Right forelimb (tissue), 1 donor: ENCODE results near the gene PLCB1.

Experiments used
- DNase-seq: peaks from one replicate; pipeline ENCODE4 v3.0.0-alpha.2; 2018

PLCB1 gene

DNA sequence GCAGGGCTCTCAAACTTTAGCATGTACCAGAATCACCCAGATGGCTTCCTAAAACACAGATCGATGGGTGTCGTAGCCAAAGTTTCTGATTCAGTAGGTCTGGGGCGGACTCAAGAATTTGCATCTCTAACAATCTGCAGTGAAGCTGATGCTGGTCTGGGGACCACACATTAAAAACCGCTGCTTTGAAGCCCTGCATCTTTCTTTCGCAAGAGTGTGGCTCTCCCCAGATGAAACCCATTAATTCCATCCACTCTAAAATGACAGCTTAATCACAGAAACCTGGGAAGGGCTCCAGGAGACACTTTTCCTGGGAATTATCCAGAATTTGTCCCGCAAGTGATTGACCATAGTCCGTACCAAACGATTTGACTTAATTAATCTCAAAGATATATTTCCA lies 617.0 kb downstream of the PLCB1 start:
- no peak for DNase-seq

DNA sequence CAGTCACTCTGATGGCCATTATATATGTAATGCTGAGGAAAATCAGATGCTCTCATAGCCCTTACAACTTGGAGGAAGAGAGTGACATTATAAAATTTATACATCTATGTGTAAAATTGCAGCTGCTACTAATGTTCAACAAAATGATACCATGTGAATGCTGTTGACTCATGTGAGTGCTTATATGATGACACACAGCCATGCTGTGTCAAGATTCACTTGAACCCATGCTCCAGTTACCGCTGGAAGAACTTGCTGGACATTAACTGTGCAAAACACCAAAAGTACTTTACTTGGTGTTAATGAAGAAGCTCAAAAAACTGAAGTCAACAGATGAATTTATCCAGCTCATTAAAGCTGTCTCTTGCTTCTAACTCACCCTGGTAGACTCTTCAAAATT lies 617.9 kb downstream of the PLCB1 start:
- no peak for DNase-seq

DNA sequence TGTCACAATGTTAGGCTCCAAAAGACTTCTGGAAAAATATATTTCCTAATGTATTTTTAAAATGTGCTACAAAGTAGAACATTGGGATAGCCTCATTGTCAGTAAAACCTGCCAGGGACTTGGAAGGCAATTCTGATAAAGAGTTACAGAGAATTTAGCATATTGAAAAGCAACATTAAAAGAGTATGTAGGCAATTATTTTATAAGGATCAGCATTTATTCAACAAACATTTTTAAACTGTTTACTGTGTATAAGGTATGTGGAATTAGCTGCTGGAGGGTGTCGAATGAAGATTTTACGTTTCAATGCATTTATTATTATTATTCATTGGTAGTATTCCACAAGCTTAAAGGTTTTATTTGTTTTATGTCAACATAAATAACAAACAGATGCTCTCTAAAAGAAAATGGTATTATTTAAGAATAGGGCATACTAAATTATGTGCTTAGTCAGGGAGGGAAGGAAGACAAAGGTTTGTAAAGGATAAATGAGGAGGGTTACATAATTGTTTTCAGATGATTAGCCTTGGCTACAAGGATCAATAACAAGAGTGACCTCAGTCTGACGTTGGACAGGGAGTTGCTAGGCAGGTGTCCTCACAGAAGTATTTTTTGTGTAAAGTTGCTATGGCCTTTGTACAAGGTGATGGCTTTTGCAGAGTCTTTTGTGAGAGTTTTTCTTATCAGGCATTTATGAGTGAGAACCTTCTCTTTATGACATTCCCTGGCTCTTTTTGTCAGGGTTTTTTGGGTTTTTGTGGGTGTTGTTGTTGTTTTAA lies 623.5 kb downstream of the PLCB1 start:
- no peak for DNase-seq

DNA sequence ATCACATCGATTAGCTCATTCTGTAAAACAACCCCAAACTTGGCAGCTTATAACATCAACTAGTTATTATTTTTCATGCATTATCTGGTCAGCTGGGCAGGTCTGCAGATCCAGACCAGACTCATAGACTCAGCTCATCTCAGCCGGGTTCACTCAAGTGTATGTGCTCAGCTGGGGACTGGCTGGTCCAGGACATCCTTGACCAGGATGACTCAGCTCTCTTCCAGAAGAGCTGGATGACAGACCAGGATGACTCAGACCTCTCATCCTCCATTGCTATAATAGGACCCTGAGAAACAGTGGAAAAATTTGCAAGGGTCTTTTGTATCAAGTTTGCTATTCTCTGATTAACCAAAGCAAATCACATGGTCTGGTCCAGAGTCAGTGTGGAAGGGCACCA lies 624.3 kb downstream of the PLCB1 start:
- no peak for DNase-seq

DNA sequence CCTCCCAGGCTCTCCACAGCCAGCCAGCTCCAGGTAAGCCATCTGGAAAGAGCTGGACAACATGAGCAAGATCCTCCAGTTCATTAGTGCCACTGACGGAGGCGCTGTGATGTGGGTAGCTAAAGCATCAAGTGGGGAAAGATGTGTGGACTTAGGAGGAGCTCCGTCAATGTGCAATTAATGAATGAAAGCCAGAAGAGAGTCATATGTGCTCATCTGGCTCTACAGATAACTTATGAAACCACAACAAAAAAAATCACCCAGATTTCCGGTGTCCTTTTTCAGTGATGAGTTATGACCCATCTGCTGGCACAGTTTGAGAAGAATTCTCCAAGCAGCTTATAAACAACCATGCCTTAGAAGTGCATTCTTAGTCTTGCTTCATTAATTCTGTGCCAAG lies 625.1 kb downstream of the PLCB1 start:
- DNase-seq = no peak

DNA sequence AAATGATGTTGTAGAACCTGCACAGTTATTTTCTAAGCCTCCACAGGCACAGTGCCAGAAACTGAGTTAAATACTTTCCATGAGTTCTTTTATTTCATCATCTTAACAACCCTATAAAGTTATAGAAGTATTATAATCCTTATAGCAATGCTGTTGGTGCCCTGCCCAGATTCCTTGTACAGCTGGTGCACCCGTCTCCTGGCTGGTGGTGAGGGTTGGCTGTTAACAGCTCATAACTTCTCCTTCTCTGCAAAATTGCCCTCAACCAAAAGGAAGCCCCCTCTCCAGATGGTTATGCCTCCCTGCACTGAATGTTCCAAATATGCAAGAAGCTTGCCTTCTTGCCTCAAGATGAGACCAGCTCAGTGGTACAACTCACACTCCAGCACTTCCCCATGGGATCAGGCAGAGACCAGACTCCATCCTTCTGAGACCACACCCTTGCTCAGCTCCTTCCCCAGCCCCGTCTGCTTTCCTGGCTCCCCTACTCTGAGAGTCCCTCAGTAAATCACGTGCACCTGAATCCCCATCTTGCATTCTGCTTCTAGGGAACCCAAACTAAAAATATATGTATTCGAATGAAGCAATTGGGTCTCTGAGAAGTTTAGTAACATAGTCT lies 632.4 kb downstream of the PLCB1 start:
- DNase-seq = no peak

DNA sequence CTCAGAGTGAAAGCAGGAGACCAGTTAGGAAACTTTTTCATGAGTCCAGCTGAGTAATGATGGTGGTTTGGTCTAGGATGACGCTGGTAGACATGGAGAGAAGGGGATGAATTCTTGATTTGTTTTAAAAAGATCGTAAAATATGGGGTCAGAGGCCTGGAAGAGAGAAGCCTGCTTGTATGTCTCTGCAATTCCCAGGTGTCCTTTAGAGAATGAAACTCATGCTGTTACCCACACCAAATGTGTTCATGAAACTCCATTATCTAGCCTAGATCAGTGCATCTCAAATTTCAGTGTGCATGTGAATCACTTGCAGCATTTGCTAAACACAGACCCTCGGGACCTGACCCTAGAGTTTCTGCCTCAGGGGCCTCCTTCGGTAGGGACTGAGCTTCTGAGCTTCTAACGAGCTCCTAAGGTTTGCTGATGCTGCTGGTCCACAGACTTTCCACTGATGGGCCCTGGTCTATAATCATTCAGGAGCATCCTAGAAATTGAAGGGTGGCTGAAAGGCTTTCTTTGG lies 634.9 kb downstream of the PLCB1 start:
- DNase-seq = no peak

DNA sequence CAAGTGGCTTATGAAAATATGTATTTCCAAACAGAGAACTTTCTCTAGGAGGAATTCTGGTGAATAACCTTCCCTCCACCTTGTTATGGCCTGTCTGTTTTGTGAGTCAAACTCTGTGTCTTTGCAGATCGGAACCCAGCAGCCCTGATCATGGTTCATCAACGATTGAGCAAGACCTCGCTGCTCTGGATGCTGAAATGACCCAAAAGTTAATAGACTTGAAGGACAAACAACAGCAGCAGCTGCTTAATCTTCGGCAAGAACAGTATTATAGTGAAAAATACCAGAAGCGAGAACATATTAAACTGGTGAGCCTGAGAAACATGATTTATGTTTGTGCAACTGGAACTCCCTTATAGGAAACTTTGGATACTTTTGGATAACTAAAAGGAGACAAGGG lies 642.3 kb downstream of the PLCB1 start:
- DNase-seq = no peak

DNA sequence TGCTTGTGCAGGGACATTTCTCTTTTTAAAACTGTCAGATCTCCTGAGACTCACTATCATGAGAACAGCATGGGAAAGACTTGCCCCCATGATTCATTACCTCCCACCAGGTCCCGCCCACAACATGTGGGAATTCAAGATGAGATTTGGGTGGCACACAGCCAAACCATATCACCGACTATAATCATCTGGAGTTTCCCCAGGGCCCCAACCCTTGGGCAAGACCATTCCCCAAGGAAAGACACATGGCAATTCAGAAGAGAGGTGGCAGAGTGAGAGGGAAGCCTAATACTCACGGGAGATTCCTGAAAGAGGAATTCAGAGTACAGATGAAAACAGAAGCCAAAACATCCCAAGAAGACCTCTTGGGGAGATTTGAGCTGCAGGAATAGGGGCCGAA lies 645.8 kb downstream of the PLCB1 start:
- no peak for DNase-seq

DNA sequence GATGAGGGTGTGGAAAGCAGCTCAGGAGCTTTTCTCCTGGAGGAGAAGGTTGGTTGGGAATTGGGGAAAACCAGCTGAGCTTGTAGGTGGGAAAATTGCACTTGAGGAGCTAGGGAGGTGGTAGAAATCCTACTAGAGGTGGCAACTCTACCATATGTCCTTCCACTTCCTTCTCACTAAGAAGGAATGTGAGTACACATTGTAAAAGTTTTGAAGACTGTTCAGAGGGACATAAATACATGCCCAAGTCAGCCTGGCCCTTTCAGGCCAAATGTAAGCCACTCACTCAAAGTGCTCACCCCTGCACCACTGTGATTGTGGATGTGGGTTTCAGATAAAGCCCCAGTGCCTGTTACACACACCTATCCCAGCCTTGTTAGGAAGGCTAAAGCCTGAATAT lies 646.3 kb downstream of the PLCB1 start:
- DNase-seq = no peak

DNA sequence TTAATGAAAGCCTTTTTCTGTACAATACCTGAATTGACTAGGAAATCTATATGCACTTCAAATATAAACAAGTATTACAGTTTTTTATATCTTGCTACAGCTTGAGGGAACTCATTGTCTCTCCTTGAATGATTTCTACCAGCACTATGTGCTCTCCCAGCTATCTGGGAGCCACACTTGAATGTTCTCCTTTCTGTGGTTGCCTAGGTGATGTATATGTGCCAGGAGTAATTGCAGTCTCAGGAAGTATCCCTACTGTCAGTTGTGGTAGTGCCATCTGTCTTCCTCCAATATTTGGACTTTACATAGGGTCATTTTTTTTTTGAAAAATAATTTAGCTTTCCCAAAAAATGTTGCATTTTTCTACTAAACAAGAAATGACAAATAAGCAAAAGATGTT lies 648.8 kb downstream of the PLCB1 start:
- DNase-seq = no peak

DNA sequence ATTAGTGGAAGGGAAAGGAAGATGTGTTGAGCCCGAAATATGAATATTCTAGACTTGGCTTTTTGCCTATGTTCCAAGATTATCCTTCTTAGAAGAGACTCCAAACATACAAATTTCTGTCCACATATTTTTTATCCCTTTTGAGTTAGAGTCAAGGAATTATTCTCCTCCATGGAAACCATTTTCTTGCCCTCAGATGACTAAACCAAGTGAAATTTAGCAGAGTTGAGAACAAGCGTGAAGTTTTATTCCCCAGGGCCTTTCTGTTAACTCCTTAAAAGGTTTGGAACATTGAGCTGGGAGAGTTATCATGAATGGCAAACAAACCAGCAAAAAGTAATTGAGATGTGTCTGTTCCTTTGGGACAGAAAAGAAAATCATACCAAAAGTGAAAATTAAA lies 650.7 kb downstream of the PLCB1 start:
- DNase-seq = no peak

DNA sequence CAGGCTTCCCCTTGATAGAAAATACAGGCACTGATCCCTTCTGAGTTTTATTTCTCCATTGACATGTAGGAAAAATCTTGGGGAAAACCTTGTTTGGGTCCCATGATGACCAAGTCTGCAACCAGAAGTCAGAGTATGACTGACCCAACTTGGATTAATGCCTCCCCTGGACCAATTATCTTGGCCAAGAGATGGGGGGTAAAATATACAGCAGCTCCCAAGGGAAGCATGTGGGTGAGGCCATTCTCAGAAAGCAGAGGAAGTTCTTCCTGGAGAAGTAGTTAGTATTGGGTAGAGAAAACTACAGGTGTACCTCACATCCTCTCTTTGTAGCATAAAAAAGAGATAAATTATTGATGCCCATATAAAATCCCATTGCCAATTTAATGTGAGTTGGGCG lies 651.7 kb downstream of the PLCB1 start:
- no peak for DNase-seq

DNA sequence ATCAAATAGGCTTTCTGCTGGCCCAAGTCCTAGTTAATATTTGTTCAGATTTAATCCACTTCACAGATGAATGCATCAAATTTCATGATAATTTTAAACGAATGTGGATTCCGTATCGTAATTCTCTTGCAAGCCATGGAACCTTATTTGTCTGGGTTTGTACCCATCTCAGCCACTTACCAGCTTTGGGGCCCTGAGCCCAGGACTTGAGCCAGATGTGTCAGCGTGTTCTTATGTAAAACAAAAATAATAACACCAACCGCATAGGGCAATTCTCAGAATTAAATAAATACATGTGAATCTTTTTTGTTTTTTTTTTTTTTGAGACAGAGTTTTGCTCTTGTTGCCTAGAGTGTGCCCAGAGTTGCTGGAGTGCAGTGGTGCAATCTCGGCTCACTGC lies 654.3 kb downstream of the PLCB1 start:
- DNase-seq = no peak

DNA sequence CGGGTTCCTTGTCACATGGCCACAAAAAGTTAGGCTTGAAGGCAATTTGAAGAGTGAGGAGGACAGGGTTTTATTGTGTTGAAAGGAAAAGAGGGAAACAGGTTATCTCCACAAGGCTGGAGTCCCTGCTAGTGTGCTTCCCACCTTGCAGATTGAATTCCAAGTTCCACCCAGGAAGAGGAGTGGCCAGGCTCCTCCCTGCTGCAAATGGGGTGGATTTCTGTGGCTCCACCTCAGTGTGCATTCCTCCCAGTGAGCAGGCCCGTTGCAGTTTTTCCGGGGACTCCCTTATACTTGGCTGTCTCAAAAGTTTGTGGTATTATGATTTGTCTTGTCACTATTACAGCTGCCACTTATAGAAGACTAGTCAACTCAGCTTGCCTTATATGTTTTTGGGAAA lies 655.0 kb downstream of the PLCB1 start:
- DNase-seq = no peak

DNA sequence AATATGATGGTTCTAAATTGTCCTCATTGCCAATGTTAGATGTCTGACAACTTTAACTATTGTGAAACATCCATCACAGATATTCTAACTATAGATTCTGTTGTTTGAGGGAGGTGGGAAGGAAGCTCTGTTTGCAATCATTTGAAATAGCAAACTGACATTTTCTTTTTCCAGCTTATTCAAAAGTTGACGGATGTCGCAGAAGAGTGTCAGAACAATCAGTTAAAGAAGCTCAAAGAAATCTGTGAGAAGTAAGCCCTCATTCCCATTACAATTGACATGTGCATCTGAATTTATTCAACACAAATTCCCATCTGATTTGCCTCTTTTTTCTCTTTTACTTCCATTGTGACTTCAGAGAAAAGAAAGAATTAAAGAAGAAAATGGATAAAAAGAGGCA lies 656.2 kb downstream of the PLCB1 start:
- DNase-seq = no peak

DNA sequence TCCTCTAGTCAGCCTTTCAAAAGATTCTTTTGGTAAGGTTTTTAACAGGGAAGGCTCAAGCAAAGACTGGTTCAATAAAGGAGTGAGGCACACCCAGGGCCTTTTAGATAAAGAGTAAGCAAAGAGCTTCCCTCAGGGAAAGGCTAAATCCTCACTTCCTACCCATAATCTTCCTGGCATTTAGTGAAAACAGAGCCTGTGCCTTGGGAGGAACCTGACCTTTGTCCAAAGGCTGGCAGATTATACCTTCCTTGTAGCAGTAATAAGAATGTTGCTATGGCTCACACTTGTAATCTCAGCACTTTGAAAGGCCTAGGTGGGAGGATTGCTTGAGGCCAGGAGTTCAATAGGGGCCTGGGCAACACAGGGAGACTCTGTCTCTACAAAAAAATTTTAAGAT lies 656.8 kb downstream of the PLCB1 start:
- DNase-seq = no peak

DNA sequence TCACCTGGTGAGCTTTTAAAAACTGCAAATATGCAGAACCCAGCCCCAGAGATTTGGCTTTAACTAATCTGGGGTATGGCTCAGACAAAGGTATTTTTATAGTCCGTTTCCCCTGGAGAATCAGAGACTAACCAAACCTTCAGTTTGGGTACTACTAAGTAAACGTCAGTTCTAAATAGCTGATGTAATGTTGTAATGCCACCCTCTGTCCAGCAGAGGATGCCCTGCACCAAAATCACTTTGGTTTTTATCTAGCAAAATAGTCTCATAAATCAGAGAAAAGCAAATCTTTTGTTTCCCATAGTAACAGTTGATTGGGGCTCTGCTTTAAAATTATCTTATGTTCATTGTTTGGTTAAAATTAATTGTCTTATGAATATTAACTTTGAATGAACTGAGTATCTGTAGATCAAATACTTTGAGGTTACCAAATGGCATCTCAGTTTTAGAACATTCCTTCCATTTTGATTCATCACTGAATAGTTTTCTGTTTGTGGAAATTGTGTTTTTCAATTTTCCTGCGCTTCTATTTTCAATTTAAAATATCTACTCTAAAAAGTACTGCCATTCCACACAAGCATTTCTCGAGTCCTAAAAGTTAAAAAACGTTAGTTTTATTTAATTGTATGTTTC lies 658.5 kb downstream of the PLCB1 start:
- peak; percentile 54 for DNase-seq

DNA sequence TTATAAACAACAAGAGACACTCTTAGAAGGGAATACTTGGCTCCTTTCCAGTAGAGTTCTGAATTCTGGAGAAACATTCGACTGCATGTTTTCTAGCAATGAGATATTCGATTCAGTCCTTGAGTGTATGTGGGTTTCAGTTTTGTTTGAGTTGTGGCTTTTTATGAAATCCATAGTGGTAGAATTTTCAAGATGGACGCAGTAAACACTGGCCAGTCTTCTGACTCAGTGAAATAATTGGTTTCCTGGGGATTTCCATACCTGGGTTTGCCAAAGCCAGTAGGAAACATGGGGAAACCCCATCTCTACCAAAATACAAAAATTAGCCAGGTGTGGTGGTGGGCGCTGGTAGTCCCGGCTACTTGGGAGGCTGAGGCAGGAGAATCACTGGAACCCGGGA lies 663.3 kb downstream of the PLCB1 start:
- DNase-seq = no peak

DNA sequence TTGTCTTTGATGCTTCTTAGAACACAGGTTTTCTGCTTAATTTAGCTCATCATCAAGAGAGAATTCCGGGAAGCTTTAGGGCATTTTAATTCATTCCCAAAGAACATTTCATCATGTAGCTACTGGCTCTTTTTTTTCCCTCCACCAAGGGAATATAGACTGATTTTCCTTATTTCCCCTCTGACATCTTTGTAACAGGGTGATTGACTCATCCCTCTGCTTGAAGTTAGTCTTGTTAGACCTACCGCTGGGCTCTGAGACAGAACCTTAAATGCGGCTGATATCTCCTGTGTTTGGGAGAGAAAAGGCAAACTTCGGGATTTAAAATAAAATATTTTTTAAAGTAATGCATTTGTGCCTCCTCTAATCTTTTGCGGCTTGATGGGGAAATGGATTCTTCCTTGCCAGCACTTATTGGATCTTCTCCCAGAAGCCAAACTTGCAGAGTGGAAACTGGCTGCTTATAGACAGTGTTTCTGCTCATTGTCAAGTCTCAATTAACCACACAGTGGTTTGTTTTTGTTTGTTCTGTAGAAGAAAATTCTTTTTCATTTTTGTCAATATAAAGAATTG lies 664.1 kb downstream of the PLCB1 start:
- DNase-seq = no peak

DNA sequence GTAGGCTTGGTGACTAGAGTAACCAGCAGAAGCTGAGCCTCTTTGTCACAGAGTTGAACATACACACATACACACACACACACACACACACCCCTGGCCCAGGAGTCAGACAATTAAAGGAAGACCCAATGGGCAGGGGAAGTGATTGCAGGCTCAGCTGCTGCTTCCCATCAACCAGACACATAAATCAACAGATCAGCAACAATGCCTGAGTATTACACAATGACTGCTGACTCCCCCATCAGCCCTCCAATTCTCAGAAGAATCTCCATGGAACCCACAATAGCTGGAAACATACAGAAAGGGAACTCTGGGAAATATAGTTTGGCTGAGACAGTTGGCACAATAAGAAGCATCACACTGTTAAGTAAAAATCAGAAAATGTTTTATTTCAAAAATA lies 666.4 kb downstream of the PLCB1 start:
- DNase-seq = no peak

DNA sequence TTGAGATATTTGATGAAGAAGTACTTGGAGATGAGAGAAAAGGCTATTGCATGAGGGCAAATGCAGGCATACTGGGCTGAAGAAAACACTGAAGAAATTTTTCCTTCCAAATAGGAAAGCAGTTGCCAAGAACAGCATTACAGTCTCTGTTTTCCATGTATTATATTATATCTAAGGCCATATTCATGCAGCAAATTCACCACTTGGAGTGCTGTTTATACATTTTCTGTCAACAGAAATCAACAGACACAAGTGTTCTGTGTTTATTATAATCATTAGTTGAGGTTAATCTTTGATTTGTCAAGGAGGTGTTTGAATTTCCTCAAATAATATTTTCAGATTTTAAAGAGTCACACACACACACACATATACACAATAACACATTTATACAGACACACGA lies 668.0 kb downstream of the PLCB1 start:
- no peak for DNase-seq

DNA sequence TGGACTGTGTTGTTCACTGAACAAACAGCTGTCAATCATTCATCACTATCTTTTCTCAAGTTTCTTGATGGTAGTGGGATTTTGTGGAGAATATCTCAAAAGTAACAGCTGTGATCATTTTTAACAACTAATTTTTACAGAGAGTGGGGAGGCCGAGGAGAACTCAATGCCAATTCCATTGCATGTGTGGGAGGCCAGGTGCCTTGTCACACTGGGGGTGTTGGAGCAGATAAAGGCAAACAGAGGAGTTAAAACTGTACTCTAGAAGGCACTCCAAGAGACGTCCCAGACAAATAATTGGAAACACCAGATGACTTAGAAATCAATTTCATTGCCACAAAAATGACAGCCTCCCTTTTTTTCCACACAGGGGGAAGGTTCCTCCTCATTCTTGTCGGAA lies 669.6 kb downstream of the PLCB1 start:
- DNase-seq = no peak

DNA sequence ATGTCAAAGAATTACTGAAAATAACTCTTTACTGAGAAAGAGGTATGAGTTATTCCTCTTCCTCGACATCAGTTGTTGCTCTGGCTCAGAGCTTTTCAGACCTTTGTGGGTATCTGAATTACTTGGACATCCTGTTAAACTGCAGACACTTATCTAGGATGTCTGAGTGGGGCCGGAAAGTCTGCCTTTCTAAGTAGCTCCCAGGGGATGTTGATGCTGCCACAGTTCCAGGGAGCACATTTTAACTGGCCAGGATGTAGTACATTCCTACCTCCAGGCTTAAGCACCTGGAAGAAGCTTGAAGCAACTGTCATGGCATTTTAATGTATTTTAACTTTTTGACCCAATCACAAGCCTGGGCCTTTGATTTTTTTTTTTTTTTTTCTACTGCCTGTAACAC lies 671.0 kb downstream of the PLCB1 start:
- no peak for DNase-seq
